ENCODE data around the gene GPRC5C.

The GPRC5C gene

DNA sequence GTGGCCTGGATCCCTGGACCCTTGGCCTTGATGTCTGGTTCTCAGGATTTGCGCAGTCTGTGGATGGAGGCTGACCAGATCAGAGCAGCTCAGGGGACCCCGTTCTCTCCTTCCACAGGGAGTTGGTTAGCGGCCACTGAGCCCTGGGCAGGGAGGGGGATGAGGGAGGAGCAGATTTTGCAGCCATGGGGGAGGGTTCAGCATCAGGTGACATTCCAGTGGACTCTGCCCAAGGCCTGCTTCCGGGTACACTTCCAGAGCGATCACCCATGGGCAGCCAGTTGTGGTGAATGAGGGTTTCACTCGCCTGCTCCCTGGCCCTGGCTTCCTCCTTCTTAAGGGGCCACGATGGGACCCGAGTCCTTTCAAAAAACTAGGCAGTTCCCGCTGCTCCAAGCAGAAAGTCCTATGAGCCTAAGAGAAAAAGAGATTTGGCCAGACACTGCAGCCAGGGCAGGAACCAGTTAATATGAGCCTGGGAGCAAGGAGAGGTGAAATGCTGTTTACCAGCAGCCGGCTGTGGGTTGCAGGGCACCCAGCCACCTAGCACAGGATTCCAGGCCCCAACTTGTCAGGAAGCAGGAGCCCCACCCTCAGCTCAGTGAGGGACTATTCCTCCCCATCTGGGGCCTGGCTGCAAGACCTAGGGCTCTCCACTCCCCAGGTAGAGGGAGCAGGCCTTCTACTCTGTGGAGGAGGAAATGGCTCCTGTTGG, 4.7 kb upstream of the GPRC5C start:
- Histone ChIP-seq H3K23ac (ENCODE audit: low read length) (no peak overlapping the region), H3K4me2 (ENCODE audit: low read length) (no peak overlapping the region), H3K4me1 (ENCODE audit: control insufficient read depth in 1 of 2, insufficient read depth in 2 of 2, low read length in 2 of 2) (peaks cover 13% of the 10 kb centered on the region in 2 experiments), H2BK12ac (ENCODE audit: low read length) (no peak overlapping the region), H2AK5ac (ENCODE audit: low read length) (no peak overlapping the region), H2AFZ (ENCODE audit: insufficient read depth, low read length, poor library complexity) (no peak overlapping the region), H2BK5ac (ENCODE audit: low read depth, low read length, poor library complexity) (no peak overlapping the region), H3K14ac (ENCODE audit: low read length) (no peak overlapping the region), H4K8ac (ENCODE audit: low read depth, low read length) (no peak overlapping the region), H3K4me3 (ENCODE audit: low read depth, low read length) (no peak overlapping the region), H3K9ac (ENCODE audit: low read length) (no peak overlapping the region), H3K4ac (ENCODE audit: low read depth, low read length) (no peak overlapping the region), H3K79me1 (ENCODE audit: low read length) (peaks cover 11% of the 10 kb centered on the region), H2BK120ac (ENCODE audit: insufficient read depth, low read length, poor library complexity) (no peak overlapping the region), H4K12ac (ENCODE audit: low read depth, low read length) (no peak overlapping the region), H3K18ac (ENCODE audit: low read length) (no peak overlapping the region), H3K79me2 (ENCODE audit: control insufficient read depth, insufficient read depth, low read length, poor library complexity) (no peaks in the 10 kb centered on the region), H3K27ac (ENCODE audit: low read depth, low read length) (no peak overlapping the region), H3K27me3 (ENCODE audit: insufficient read depth, low read length) (peaks cover 6% of the 10 kb centered on the region), H3K9me3 (ENCODE audit: insufficient read depth, low read depth, low read length) (peaks cover 2% of the 10 kb centered on the region), H4K91ac (ENCODE audit: low read depth, low read length) (no peak overlapping the region), H3K36me3 (ENCODE audit: control insufficient read depth in 1 of 2, insufficient read depth in 2 of 2, low read length in 2 of 2) (no peaks in the 10 kb centered on the region)
- no CpG with 5 or more reads among the region's 10 CpGs for WGBS (ENCODE audit: extremely low coverage, insufficient coverage, insufficient read length)
- no peak for DNase-seq

DNA sequence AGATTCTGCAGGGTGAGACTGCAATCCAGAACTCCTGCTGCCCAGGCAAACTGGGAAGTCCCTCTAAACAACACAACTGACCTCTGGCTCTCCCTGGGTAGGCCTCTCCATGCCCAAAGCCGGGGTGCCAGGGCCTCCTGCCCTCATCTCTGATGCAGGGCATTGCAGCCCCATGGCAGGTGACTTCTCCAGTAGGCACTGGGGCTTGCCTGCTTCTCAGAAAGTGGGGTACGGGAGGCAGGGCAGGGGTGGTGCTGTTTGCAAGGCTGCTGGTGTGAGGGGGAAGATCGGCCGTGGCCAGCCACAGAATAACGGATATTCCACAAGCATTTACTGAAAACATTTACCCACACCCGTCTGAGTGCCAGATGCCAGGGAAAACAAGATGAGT, 4.1 kb upstream of the GPRC5C start:
- H4K12ac ChIP-seq (ENCODE audit: low read depth, low read length): no peak overlapping the region
- peaks cover 13 to 16% of the 10 kb centered on the region in 2 experiments for H3K4me1 ChIP-seq (ENCODE audit: control insufficient read depth in 1 of 2, insufficient read depth in 2 of 2, low read length in 2 of 2)
- no peak overlapping the region for H2BK5ac ChIP-seq (ENCODE audit: low read depth, low read length, poor library complexity)
- H3K9ac ChIP-seq (ENCODE audit: low read length): no peak overlapping the region
- H3K23ac ChIP-seq (ENCODE audit: low read length): no peak overlapping the region
- no CpG with 5 or more reads among the region's 6 CpGs for WGBS (ENCODE audit: extremely low coverage, insufficient coverage, insufficient read length)
- no peak overlapping the region for H3K4me3 ChIP-seq (ENCODE audit: low read depth, low read length)
- H2AFZ ChIP-seq (ENCODE audit: insufficient read depth, low read length, poor library complexity): no peak overlapping the region
- peaks cover 2% of the 10 kb centered on the region for H3K9me3 ChIP-seq (ENCODE audit: insufficient read depth, low read depth, low read length)
- no peak overlapping the region for H4K8ac ChIP-seq (ENCODE audit: low read depth, low read length)
- H3K27me3 ChIP-seq (ENCODE audit: insufficient read depth, low read length): peaks cover 4% of the 10 kb centered on the region
- H2BK12ac ChIP-seq (ENCODE audit: low read length): no peak overlapping the region
- H3K18ac ChIP-seq (ENCODE audit: low read length): no peak overlapping the region
- H3K79me2 ChIP-seq (ENCODE audit: control insufficient read depth, insufficient read depth, low read length, poor library complexity): no peaks in the 10 kb centered on the region
- H2AK5ac ChIP-seq (ENCODE audit: low read length): no peak overlapping the region
- H3K36me3 ChIP-seq (ENCODE audit: control insufficient read depth in 1 of 2, insufficient read depth in 2 of 2, low read length in 2 of 2): no peaks in the 10 kb centered on the region
- H3K27ac ChIP-seq (ENCODE audit: low read depth, low read length): no peak overlapping the region
- no peak overlapping the region for H3K4ac ChIP-seq (ENCODE audit: low read depth, low read length)
- H4K91ac ChIP-seq (ENCODE audit: low read depth, low read length): no peak overlapping the region
- H3K14ac ChIP-seq (ENCODE audit: low read length): no peak overlapping the region
- peaks cover 11% of the 10 kb centered on the region for H3K79me1 ChIP-seq (ENCODE audit: low read length)
- H2BK120ac ChIP-seq (ENCODE audit: insufficient read depth, low read length, poor library complexity): no peak overlapping the region
- no peak for DNase-seq
- no peak overlapping the region for H3K4me2 ChIP-seq (ENCODE audit: low read length)

DNA sequence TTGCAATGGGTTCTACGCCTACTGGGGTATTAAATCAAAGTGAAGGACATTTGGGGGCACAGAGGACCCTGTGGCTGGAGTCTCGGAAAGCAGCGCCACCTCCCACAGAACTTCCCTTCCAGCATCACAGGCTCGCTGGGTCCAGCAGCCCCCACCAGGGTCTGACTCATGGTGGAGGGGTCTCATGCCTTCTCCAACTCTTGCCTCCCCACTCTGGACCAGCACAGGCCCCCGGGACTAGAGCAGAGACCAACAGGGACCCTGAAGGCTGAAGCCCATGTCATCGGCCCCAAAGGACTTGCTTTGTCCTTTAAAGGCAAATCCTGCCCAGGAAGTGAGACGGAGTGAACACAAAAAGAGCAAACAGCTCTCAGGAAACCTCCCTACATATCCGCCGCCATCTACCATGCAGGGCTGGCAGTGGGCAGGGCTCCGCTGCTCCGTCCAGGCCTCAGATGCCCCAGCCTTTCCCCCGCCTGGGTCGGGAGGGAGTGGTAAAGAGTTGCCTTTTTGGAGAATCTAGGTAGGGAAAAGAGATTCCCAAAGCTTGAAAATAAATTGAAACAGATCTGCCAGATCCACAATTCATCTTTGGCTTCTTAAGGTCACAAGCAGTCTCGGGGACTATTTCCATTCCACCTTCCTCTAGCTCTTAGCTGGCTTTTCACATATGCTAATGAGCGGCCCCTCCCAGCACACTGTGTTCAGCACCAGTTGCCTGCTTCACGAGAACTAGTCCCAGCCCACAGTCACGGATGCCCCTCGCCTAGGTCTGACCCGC, 2.1 kb upstream of the GPRC5C start:
- Histone ChIP-seq H4K8ac (ENCODE audit: low read depth, low read length) (no peak overlapping the region), H3K9me3 (ENCODE audit: insufficient read depth, low read depth, low read length) (peaks cover 2% of the 10 kb centered on the region), H3K36me3 (ENCODE audit: control insufficient read depth in 1 of 2, insufficient read depth in 2 of 2, low read length in 2 of 2) (no peaks in the 10 kb centered on the region), H2BK12ac (ENCODE audit: low read length) (no peak overlapping the region), H2BK5ac (ENCODE audit: low read depth, low read length, poor library complexity) (no peak overlapping the region), H3K4me1 (ENCODE audit: control insufficient read depth in 1 of 2, insufficient read depth in 2 of 2, low read length in 2 of 2) (peaks cover 17 to 24% of the 10 kb centered on the region in 2 experiments), H3K18ac (ENCODE audit: low read length) (no peak overlapping the region), H3K14ac (ENCODE audit: low read length) (no peak overlapping the region), H3K79me2 (ENCODE audit: control insufficient read depth, insufficient read depth, low read length, poor library complexity) (no peaks in the 10 kb centered on the region), H3K4me3 (ENCODE audit: low read depth, low read length) (no peak overlapping the region), H2AK5ac (ENCODE audit: low read length) (no peak overlapping the region), H4K12ac (ENCODE audit: low read depth, low read length) (no peak overlapping the region), H3K9ac (ENCODE audit: low read length) (no peak overlapping the region), H3K27me3 (ENCODE audit: insufficient read depth, low read length) (peaks cover 4% of the 10 kb centered on the region), H3K4ac (ENCODE audit: low read depth, low read length) (no peak overlapping the region), H3K79me1 (ENCODE audit: low read length) (peaks cover 11% of the 10 kb centered on the region), H3K27ac (ENCODE audit: low read depth, low read length) (no peak overlapping the region), H3K23ac (ENCODE audit: low read length) (no peak overlapping the region), H4K91ac (ENCODE audit: low read depth, low read length) (no peak overlapping the region), H2AFZ (ENCODE audit: insufficient read depth, low read length, poor library complexity) (no peak overlapping the region), H2BK120ac (ENCODE audit: insufficient read depth, low read length, poor library complexity) (no peak overlapping the region), H3K4me2 (ENCODE audit: low read length) (peak overlapping the region; percentile 70)
- no CpG with 5 or more reads among the region's 19 CpGs for WGBS (ENCODE audit: extremely low coverage, insufficient coverage, insufficient read length)
- no peak for DNase-seq

DNA sequence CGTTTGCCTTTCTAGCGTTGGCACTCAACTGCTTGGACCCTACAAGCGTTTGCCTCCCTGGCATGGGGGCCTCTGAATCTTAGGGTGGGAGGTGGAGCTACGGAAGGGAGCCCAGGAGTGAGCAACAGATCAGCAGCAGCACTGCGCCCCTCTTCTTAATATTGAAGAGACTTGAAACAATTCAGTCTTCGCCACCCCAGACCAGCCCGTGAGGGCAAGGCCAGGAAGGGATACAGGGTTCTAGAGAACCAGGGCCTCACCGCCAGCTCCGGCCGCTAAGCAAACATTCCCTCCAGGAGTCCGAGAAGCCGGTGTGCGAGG, 1.5 kb upstream of the GPRC5C start:
- Histone ChIP-seq H3K4ac (ENCODE audit: low read depth, low read length) (no peak overlapping the region), H3K23ac (ENCODE audit: low read length) (no peak overlapping the region), H3K4me2 (ENCODE audit: low read length) (peak overlapping the region; percentile 70)

More for the DNA sequence above, 1.5 kb upstream of the GPRC5C start:
- Histone ChIP-seq H2AK5ac (ENCODE audit: low read length) (no peak overlapping the region), H2BK5ac (ENCODE audit: low read depth, low read length, poor library complexity) (no peak overlapping the region), H3K27me3 (ENCODE audit: insufficient read depth, low read length) (peaks cover 4% of the 10 kb centered on the region), H3K27ac (ENCODE audit: low read depth, low read length) (peak overlapping the region; percentile 7), H3K4me1 (ENCODE audit: control insufficient read depth in 1 of 2, insufficient read depth in 2 of 2, low read length in 2 of 2) (peaks cover 17 to 24% of the 10 kb centered on the region in 2 experiments), H3K9ac (ENCODE audit: low read length) (no peak overlapping the region), H4K12ac (ENCODE audit: low read depth, low read length) (no peak overlapping the region), H4K8ac (ENCODE audit: low read depth, low read length) (no peak overlapping the region), H2BK12ac (ENCODE audit: low read length) (no peak overlapping the region), H3K14ac (ENCODE audit: low read length) (no peak overlapping the region), H3K36me3 (ENCODE audit: control insufficient read depth in 1 of 2, insufficient read depth in 2 of 2, low read length in 2 of 2) (no peaks in the 10 kb centered on the region), H3K18ac (ENCODE audit: low read length) (no peak overlapping the region), H2BK120ac (ENCODE audit: insufficient read depth, low read length, poor library complexity) (no peak overlapping the region), H3K79me1 (ENCODE audit: low read length) (peaks cover 11% of the 10 kb centered on the region), H4K91ac (ENCODE audit: low read depth, low read length) (no peak overlapping the region), H2AFZ (ENCODE audit: insufficient read depth, low read length, poor library complexity) (no peak overlapping the region), H3K4me3 (ENCODE audit: low read depth, low read length) (no peak overlapping the region), H3K9me3 (ENCODE audit: insufficient read depth, low read depth, low read length) (peaks cover 2% of the 10 kb centered on the region), H3K79me2 (ENCODE audit: control insufficient read depth, insufficient read depth, low read length, poor library complexity) (no peaks in the 10 kb centered on the region)
- no peak for DNase-seq
- WGBS (ENCODE audit: extremely low coverage, insufficient coverage, insufficient read length): no CpG with 5 or more reads among the region's 13 CpGs
